Fibroblast of pulmonary artery (primary cell): ENCODE measurements around the gene COL1A1.
A peak's percentile ranks its signal among the peaks of the same experiment; 100 is the strongest.

ENCODE experiments used
- DNase-seq: peaks from one replicate; pipeline ENCODE4 v3.0.0-alpha.2; 2010; ENCODE audit warnings: low read depth
- H3K4me3 ChIP-seq: replicated peaks from 2 replicates; pipeline ENCODE4 v1.5.1; 2011; ENCODE audit warnings: low read depth, mild to moderate bottlenecking, control low read depth, low read length, moderate library complexity
- TF ChIP-seq, protein P1 (sequence below): IDR thresholded peaks from 2 replicates; pipeline ENCODE4 v1.5.1; 2011; ENCODE audit warnings: mild to moderate bottlenecking, control low read depth, low read length, inconsistent platforms; ENCODE audit errors: missing control alignments

The COL1A1 gene

DNA sequence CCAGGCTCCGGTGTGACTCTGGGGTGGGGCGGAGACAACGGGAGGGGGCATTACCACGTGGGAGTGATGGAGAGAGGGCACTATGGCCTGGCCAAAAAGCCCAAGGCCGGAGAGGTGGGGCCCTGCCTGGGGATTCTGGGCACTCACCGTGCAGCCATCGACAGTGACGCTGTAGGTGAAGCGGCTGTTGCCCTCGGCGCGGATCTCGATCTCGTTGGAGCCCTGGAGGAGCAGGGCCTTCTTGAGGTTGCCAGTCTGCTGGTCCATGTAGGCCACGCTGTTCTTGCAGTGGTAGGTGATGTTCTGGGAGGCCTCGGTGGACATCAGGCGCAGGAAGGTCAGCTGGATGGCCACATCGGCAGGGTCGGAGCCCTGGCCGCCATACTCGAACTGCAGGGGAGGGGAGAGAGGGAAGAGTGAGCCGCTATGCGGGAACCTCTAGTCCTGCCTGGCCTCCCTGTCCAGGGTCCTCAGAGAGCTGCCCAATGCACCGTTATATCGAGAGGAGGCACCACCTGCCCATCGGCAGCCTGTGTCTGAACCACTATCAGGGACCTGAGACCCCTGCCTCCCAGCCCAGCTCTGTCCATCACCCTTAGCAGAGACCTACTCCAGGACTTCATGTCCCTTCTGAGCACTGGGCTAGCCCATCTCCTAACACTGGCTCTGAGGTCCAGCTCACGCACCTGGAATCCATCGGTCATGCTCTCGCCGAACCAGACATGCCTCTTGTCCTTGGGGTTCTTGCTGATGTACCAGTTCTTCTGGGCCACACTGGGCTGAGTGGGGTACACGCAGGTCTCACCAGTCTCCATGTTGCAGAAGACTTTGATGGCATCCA is 15.6 kb downstream of the COL1A1 start:
- TF ChIP-seq, protein P1, sequence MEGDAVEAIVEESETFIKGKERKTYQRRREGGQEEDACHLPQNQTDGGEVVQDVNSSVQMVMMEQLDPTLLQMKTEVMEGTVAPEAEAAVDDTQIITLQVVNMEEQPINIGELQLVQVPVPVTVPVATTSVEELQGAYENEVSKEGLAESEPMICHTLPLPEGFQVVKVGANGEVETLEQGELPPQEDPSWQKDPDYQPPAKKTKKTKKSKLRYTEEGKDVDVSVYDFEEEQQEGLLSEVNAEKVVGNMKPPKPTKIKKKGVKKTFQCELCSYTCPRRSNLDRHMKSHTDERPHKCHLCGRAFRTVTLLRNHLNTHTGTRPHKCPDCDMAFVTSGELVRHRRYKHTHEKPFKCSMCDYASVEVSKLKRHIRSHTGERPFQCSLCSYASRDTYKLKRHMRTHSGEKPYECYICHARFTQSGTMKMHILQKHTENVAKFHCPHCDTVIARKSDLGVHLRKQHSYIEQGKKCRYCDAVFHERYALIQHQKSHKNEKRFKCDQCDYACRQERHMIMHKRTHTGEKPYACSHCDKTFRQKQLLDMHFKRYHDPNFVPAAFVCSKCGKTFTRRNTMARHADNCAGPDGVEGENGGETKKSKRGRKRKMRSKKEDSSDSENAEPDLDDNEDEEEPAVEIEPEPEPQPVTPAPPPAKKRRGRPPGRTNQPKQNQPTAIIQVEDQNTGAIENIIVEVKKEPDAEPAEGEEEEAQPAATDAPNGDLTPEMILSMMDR: no peak
- no peak overlapping the region for H3K4me3 ChIP-seq
- no peak for DNase-seq

DNA sequence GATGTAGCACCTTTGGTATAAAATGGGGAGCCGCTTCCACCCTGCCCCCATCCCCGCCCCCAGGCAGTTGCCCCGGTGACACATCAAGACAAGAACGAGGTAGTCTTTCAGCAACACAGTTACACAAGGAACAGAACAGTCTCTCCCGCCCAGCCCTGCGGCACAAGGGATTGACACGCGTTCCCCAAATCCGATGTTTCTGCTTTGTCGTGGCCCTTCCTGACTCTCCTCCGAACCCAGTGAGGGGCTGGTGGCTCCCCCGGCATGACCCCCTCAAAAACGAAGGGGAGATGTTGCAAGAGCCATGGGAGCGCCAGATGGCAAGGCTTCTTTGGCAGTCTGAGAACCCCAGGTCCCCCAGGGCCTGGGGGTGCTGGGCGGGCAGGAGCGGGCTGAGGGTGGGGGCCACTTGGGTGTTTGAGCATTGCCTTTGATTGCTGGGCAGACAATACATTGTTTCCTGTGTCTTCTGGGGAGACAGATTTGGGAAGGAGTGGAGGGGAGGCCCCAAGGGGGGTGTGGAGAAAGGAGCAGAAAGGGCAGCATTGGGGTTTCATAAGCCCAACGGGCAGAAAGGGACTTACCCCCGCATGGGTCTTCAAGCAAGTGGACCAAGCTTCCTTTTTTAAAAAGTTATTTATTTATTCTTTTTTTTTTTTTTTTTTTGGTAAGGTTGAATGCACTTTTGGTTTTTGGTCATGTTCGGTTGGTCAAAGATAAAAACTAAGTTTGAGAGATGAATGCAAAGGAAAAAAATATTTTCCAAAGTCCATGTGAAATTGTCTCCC is 16.6 kb downstream of the COL1A1 start:
- TF ChIP-seq, protein P1: no peak
- no peak overlapping the region for H3K4me3 ChIP-seq
- DNase-seq: no peak

DNA sequence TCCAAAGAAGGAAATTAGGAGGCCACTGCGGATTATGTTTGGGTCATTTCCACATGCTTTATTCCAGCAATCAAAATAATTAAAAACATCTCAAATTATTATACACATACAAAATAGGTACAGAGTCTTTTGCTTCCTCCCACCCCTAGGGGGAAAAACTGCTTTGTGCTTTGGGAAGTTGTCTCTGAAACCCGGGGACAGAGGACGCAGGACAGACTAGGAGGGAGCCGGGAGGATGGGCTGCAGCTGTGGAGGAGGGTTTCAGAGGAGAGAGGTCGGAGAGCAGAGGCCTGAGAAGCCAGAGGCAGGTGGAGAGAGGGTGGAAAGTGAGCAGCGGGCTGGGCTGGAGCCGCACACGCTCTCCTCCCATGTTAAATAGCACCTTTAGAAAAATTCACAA is 17.4 kb downstream of the COL1A1 start:
- TF ChIP-seq, protein P1: peak; percentile 26
- no peak overlapping the region for H3K4me3 ChIP-seq
- DNase-seq: no peak

DNA sequence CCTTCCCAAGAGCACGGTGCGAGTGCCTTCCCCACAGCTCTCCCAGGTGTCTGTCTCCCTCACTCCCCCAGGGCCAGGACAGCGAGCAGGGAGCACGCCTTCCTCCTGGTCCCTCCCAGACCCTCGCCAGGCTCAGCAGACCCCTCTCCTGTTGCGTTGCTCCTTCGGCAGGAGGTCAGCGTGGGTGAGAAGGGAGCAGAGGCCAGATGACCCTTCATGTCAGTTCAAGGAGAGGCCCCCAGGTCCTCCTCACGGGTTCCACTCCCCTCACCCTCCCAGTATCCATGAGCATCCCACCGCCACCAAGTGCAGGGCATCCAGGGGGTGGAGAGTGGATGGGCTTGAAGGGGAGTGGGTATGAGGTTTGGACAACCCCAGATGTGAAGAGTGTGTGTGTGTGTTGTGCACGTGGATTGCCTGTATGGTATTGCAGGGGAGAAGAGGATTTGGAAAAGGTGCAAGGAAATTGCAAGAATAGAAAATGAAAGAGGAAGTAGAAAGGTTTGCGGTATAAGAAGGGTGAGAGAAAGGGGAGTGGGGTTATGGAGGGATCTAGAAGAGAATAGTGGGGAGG is 17.9 kb downstream of the COL1A1 start:
- no peak overlapping the region for H3K4me3 ChIP-seq
- TF ChIP-seq, protein P1: no peak

DNA sequence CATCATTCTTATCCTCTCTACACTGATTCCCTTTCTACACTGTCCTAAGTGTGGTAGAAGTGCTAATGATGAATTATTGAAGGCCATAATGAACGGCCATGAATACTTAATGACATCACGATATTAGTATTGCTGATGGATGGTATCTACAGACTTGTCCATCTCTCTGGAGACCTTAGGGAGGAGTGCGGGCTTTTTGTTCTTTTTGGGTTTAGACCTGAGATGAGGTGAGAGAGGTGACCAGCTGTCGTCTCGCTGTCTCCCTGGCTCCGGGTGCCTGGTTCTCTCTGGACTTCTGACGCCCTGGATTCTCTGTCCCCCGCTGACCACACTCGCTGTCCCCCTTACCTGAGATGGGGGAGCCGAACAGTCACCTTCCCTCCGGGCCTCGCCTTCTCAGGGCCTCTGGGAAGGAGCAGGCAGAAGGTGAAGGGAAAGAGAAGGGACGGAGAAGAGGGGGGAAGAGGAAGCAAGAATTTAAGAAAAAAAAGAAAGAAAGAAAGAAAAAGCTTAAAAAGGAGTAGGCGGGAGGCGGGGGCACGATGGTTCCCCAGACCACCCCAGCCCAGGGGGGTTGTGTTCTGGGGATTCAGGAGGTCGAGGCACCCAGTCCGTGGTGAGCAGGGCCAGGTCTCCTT is 18.5 kb downstream of the COL1A1 start:
- TF ChIP-seq, protein P1: no peak
- DNase-seq: no peak
- no peak overlapping the region for H3K4me3 ChIP-seq

More for the DNA sequence above, 17.9 kb downstream of the COL1A1 start:
- DNase-seq: no peak

DNA sequence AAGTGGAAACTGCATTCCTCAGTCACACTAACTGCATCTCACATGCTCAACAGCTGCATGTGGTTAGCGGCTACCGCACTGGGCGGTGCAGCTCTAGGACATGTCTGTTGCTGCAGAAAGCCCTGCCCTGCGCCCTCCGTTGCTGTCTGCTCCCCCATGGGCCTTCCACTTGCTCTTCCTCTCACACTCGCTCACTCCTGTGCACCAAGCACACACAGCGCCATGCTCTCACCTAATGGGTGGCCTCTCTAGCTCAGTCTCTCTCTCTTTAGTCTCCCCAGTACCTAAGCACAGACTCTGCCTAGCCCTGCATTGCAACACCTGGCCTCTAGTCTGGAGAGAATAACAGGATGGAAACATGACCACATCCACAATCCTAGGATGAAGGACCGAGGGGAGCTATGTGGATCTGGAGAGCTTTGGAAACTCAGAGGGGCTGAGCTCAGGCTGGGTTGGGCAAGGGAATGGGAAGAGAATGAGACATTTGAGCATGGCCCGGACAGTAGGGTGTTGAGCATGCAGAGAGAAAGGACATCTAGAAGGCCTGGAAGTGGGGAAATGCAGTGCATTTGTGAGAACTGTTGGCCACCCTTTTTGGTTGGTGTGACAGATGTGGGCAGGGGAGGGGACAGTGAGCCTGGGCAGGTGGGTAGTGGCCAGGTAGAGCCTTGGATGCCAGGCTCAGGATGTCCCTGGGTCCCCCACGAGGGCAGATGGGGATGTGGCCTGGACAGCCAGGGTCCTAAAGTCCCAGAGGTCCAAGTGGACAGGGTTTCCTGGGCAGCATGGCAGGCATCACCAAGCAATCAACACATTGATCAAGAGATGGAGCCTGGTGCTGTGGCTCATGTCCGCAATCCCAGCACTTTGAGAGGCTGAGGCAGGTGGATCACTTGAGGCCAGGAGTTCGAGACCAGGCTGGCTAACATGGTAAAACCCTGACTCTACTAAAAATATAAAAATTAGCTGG is 19.6 kb downstream of the COL1A1 start:
- TF ChIP-seq, protein P1: no peak
- peak; percentile 53 for DNase-seq
- H3K4me3 ChIP-seq: no peak overlapping the region
